Stimulated activated naive B cell treated with anti-CD40 and anti-IgM and Interleukin-4, amounts not matched to agents 10 μg/mL and 1 μg/mL and 100 μg/mL, for 72 hours (primary cell): Measurements from ENCODE around the gene LPCAT1.

Experiments used
- ATAC-seq, 2 donors: fragments of 150-1000 bp; cut with Tn5 transposase; replicated peaks; 2 replicates each; pipeline ENCODE4 v1.10.0; 2021; ENCODE audit warnings: moderate library complexity in 1 of 2
- DNase-seq: peaks from one replicate; pipeline ENCODE4 v3.0.0; 2021
- H3K27ac Mint-ChIP-seq: one replicate; pipeline ENCODE4 v1.8.0; 2022; ENCODE audit warnings: mild to moderate bottlenecking, mixed read lengths
- H3K27me3 Mint-ChIP-seq, 2 donors: one replicate each; pipeline ENCODE4 v1.8.0; 2022; ENCODE audit warnings: mixed read lengths in 2 of 2
- H3K36me3 Mint-ChIP-seq, 2 donors: one replicate each; pipeline ENCODE4 v1.8.0; 2022; ENCODE audit warnings: mixed read lengths in 2 of 2, mild to moderate bottlenecking in 1 of 2
- H3K4me1 Mint-ChIP-seq, 2 donors: one replicate each; pipeline ENCODE4 v1.8.0; 2022; ENCODE audit warnings: mixed read lengths in 2 of 2, mild to moderate bottlenecking in 1 of 2
- H3K4me3 Mint-ChIP-seq, 2 donors: one replicate each; pipeline ENCODE4 v1.8.0; 2022; ENCODE audit warnings: mild to moderate bottlenecking in 2 of 2, mixed read lengths in 2 of 2, moderate library complexity in 1 of 2
- H3K9me3 Mint-ChIP-seq, 2 donors: one replicate each; pipeline ENCODE4 v1.8.0; 2022; ENCODE audit warnings: mixed read lengths in 2 of 2, mild to moderate bottlenecking in 1 of 2

Gene LPCAT1

GRCh38 chr5:1443171-1443570 lies 80.6 kb downstream of the LPCAT1 start:
- H3K27me3 Mint-ChIP-seq: peaks cover 72 to 74% of the 10 kb centered on the region in 2 donors
- H3K4me3 Mint-ChIP-seq: no peak overlapping the region
- peaks cover 6 to 7% of the 10 kb centered on the region in 2 donors for H3K9me3 Mint-ChIP-seq

GRCh38 chr5:1442222-1443145 lies 81.3 kb downstream of the LPCAT1 start:
- DNase-seq (no peak), ATAC-seq (no peak)
- H3K27ac Mint-ChIP-seq: no peak overlapping the region
- H3K4me3 Mint-ChIP-seq: no peak overlapping the region
- peaks cover 11 to 20% of the 10 kb centered on the region in 2 donors for H3K4me1 Mint-ChIP-seq
- H3K36me3 Mint-ChIP-seq: peaks cover 3 to 6% of the 10 kb centered on the region in 2 donors
- peaks cover 66 to 69% of the 10 kb centered on the region in 2 donors for H3K27me3 Mint-ChIP-seq
- H3K9me3 Mint-ChIP-seq: peaks cover 6 to 7% of the 10 kb centered on the region in 2 donors

More at GRCh38 chr5:1443171-1443570, 80.6 kb downstream of the LPCAT1 start:
- DNase-seq (no peak), ATAC-seq (no peak)
- H3K27ac Mint-ChIP-seq: no peak overlapping the region
- peaks cover 3 to 6% of the 10 kb centered on the region in 2 donors for H3K36me3 Mint-ChIP-seq
- H3K4me1 Mint-ChIP-seq: peaks cover 11 to 24% of the 10 kb centered on the region in 2 donors

- peaks cover 6 to 7% of the 10 kb centered on the region in 2 donors for H3K9me3 Mint-ChIP-seq
- H3K4me1 Mint-ChIP-seq: peaks cover 7 to 20% of the 10 kb centered on the region in 2 donors
- DNase-seq: no peak
- peaks cover 3 to 6% of the 10 kb centered on the region in 2 donors for H3K36me3 Mint-ChIP-seq
- no peak overlapping the region for H3K27ac Mint-ChIP-seq
- no peak for ATAC-seq
- no peak overlapping the region for H3K4me3 Mint-ChIP-seq
- H3K27me3 Mint-ChIP-seq: peaks cover 61 to 62% of the 10 kb centered on the region in 2 donors
These were observed 82.4 kb downstream of the LPCAT1 start for GRCh38 chr5:1441166-1441865.

GRCh38 chr5:1440098-1440493 lies 83.7 kb downstream of the LPCAT1 start:
- peaks cover 6 to 7% of the 10 kb centered on the region in 2 donors for H3K9me3 Mint-ChIP-seq
- peaks cover 3 to 6% of the 10 kb centered on the region in 2 donors for H3K36me3 Mint-ChIP-seq
- DNase-seq: no peak
- H3K4me1 Mint-ChIP-seq: peaks cover 7 to 20% of the 10 kb centered on the region in 2 donors
- no peak overlapping the region for H3K27ac Mint-ChIP-seq
- H3K4me3 Mint-ChIP-seq: no peak overlapping the region
- no peak for ATAC-seq
- H3K27me3 Mint-ChIP-seq: peaks cover 59 to 61% of the 10 kb centered on the region in 2 donors

DNA sequence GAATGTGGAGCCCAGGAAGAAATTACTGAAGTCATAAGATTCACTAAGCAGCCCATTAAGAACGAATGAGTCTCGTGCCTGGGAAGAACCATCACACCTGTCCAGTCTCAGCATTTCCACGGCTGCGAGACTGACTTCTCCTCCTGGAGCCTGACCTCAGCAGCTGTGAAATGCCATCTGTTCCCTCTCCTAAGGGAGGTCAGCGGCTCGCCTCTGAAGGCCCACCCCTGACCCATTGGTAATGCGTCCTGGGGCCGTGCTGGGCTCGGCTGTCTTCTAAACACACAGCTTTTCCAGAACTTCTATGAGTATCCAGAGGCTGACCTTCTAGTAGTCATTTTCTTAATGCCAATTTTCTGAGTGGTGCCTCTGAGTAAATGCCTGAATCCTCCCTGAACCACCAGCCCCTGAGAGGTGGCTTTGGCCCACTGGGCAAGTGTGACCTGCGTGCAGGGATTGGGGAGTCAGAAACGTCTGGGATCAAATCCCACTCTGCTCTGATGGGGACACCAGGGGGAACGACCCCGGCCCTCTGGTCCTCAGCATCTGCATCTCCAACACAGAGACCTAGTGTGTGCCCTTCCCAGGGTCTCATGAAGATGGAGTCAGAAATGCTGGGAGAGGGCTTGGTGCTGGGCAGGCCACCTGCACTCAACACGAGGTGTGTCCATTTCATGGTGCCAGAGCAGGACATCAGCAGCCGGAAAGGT lies 84.2 kb downstream of the LPCAT1 start:
- Mint-ChIP-seq H3K36me3 (peaks cover 3 to 6% of the 10 kb centered on the region in 2 donors), H3K4me3 (no peak overlapping the region), H3K27me3 (peaks cover 56% of the 10 kb centered on the region in 2 donors), H3K27ac (no peak overlapping the region), H3K4me1 (peaks cover 5 to 15% of the 10 kb centered on the region in 2 donors), H3K9me3 (peaks cover 6 to 7% of the 10 kb centered on the region in 2 donors)
- no peak for DNase-seq
- no peak for ATAC-seq

- H3K27ac Mint-ChIP-seq: no peak overlapping the region
- peaks cover 6 to 7% of the 10 kb centered on the region in 2 donors for H3K9me3 Mint-ChIP-seq
- peaks cover 51% of the 10 kb centered on the region in 2 donors for H3K27me3 Mint-ChIP-seq
These were observed 84.9 kb downstream of the LPCAT1 start for GRCh38 chr5:1438871-1439270.

DNA sequence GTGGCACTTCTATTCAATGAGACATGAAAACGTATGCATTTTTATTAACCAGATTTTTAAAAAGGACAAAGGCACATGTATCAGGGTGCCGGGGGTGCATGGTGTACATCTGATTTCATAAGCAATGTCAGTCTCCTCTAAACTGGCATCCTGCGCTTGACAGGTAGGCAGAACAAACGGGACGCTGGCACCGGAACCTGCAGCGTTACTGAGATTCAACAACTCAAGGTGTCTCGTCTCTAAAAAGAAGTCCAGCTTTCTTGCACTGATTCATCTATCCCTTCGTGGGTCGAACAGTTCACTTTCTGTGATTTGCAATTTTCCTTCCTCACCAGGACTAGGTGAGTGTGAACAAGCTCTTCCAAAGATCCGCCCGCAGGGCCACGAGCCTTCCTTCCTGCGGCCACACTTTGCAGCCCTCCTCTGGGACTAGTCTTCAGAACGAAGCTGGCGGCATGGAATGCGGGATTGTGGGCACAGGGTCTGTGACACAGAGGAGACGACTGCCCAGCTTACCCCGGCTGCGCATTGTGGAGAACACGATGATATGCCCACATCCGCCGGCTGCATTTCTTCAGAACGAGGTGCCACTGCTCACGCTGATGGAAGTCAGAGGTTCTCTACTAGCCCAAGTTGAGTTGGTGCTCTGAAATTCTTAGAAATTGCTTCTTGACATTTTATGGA lies 85.7 kb downstream of the LPCAT1 start:
- peaks cover 48 to 50% of the 10 kb centered on the region in 2 donors for H3K27me3 Mint-ChIP-seq
- no peaks in the 10 kb centered on the region for H3K4me1 Mint-ChIP-seq
- no peak overlapping the region for H3K4me3 Mint-ChIP-seq
- H3K36me3 Mint-ChIP-seq: peaks cover 3 to 6% of the 10 kb centered on the region in 2 donors
- no peak overlapping the region for H3K27ac Mint-ChIP-seq
- H3K9me3 Mint-ChIP-seq: peaks cover 12 to 14% of the 10 kb centered on the region in 2 donors
- DNase-seq: no peak
- ATAC-seq: no peak

More at GRCh38 chr5:1438871-1439270, 84.9 kb downstream of the LPCAT1 start:
- ATAC-seq (no peak), DNase-seq (no peak)
- no peak overlapping the region for H3K4me3 Mint-ChIP-seq
- H3K36me3 Mint-ChIP-seq: peaks cover 3 to 6% of the 10 kb centered on the region in 2 donors
- peaks cover 0 to 8% of the 10 kb centered on the region in 2 donors for H3K4me1 Mint-ChIP-seq

DNA sequence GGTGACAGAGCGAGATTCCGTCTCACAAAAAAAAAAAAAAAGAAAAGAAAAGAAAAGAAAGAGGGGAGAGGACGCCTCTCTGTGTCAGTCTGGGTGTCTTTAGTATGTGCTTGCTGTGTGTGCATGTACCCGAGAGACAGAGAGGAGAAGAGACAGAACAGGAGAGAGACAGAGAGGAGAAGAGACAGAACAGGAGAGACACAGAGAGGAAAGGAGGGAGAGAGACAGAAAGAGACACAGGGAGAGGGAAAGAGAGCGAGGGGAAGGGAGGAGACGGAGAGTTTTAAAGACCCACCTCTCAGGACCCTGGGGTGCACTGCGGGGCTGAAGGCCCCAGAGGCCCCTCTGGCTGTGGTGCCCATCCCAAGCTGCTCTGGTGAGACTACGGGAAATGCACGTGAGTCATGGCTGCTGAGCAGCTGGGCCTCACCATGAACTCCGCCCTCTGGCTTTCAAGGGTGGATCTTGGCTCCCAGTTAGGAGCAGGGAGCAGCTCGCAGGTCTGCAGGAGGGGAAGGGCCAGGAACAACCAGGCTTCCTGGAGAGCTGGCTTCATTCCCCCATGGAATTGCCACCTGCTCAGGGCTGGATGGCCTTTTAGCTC lies 86.4 kb downstream of the LPCAT1 start:
- H3K27ac Mint-ChIP-seq: no peak overlapping the region
- H3K9me3 Mint-ChIP-seq: peaks cover 12 to 14% of the 10 kb centered on the region in 2 donors
- no peak overlapping the region for H3K4me3 Mint-ChIP-seq
- H3K36me3 Mint-ChIP-seq: peaks cover 3 to 6% of the 10 kb centered on the region in 2 donors
- no peak for DNase-seq
- no peak for ATAC-seq
- H3K4me1 Mint-ChIP-seq: no peaks in the 10 kb centered on the region
- H3K27me3 Mint-ChIP-seq: peaks cover 43 to 48% of the 10 kb centered on the region in 2 donors

DNA sequence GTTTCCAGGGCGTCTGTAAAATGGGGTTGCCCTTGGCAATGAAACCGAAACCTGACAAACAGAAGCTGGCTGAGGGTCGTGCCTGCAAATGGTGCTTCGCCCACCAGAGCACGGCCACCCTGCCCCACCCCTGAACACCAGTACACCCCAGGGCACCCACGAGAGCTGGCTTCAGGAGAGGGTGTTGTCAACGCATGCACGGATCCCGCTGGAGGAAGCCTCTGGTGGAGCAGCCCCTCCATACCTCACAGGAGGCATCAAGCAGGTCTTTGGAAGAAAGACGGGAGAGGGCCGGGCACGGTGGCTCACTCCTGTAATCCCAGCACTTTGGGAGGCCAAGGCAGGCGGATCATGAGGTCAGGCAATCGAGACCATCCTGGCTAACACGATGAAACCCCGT lies 87.1 kb downstream of the LPCAT1 start:
- Mint-ChIP-seq H3K27ac (no peak overlapping the region), H3K36me3 (peaks cover 3 to 6% of the 10 kb centered on the region in 2 donors)
- no peak for DNase-seq

GRCh38 chr5:1436036-1436435 lies 87.7 kb downstream of the LPCAT1 start:
- H3K27ac Mint-ChIP-seq: no peak overlapping the region
- ATAC-seq: no peak
- H3K27me3 Mint-ChIP-seq: peaks cover 30 to 36% of the 10 kb centered on the region in 2 donors

More for the DNA sequence above, 87.1 kb downstream of the LPCAT1 start:
- Mint-ChIP-seq H3K4me1 (no peaks in the 10 kb centered on the region), H3K27me3 (peaks cover 36 to 42% of the 10 kb centered on the region in 2 donors), H3K9me3 (peaks cover 12 to 14% of the 10 kb centered on the region in 2 donors), H3K4me3 (no peak overlapping the region)
- ATAC-seq: no peak

DNA sequence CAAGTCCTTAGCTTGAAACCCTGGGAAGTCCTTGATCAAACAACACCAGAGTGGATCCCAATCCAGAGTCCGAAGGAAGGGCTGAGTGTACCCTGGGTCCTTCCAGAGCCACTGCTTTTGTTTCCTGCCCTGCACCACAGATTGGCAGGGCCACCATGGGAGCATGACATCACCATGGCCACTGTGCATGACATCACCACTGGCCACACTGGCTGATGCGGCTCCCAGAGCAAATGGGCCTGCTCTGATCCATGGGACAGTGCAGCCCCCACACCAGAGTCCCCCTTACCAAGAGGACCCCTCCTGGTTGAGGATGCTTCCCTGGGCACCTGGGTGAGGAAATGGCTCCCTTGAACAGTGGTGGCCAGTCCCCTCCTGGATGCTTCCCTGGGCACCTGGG lies 88.4 kb downstream of the LPCAT1 start:
- Mint-ChIP-seq H3K27ac (no peak overlapping the region), H3K9me3 (peaks cover 12 to 13% of the 10 kb centered on the region in 2 donors), H3K4me1 (no peaks in the 10 kb centered on the region), H3K27me3 (peaks cover 25 to 29% of the 10 kb centered on the region in 2 donors), H3K36me3 (peaks cover 4 to 7% of the 10 kb centered on the region in 2 donors), H3K4me3 (no peak overlapping the region)
- no peak for ATAC-seq
- no peak for DNase-seq

More at GRCh38 chr5:1436036-1436435, 87.7 kb downstream of the LPCAT1 start:
- no peak overlapping the region for H3K4me3 Mint-ChIP-seq
- H3K4me1 Mint-ChIP-seq: no peaks in the 10 kb centered on the region
- H3K9me3 Mint-ChIP-seq: peaks cover 12 to 14% of the 10 kb centered on the region in 2 donors
- peaks cover 3 to 6% of the 10 kb centered on the region in 2 donors for H3K36me3 Mint-ChIP-seq
- DNase-seq: no peak

- no peak for ATAC-seq
- no peak overlapping the region for H3K4me3 Mint-ChIP-seq
- no peaks in the 10 kb centered on the region for H3K4me1 Mint-ChIP-seq
These were observed 91.5 kb downstream of the LPCAT1 start for GRCh38 chr5:1432296-1432695.

DNA sequence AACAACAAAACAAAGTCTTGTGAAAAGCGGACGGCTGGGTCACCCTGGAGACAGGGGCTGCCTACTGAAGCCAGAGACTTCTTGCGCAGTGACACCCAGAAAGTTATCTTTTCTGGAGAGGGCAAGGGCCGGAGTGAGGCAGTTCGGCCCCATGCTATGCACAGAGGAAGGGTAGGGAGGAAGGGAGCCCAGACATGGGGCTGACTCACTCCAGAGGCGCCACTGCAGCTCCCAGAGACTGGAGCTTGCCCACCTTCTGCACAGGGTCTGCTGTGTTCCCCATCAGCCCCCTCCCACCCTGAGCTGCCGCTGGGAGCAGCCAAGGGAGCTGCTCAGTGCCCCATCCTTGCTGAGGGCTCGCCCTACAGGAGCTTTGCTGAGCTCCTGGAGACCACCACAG lies 91.9 kb downstream of the LPCAT1 start:
- no peak for DNase-seq
- Mint-ChIP-seq H3K9me3 (peaks cover 24 to 26% of the 10 kb centered on the region in 2 donors), H3K27ac (no peak overlapping the region), H3K36me3 (peaks cover 7 to 17% of the 10 kb centered on the region in 2 donors), H3K4me1 (no peaks in the 10 kb centered on the region), H3K27me3 (peaks cover 11 to 19% of the 10 kb centered on the region in 2 donors), H3K4me3 (no peak overlapping the region)
- no peak for ATAC-seq

More at GRCh38 chr5:1432296-1432695, 91.5 kb downstream of the LPCAT1 start:
- Mint-ChIP-seq H3K27ac (no peak overlapping the region), H3K9me3 (peaks cover 24% of the 10 kb centered on the region in 2 donors), H3K27me3 (peaks cover 15 to 23% of the 10 kb centered on the region in 2 donors), H3K36me3 (peaks cover 7 to 17% of the 10 kb centered on the region in 2 donors)
- no peak for DNase-seq
